HEK293 (cell line): ENCODE results near the gene CALML4.

Source experiments
- CTCF ChIA-PET: fragments of 350-600 bp; formaldehyde crosslinking; extraction: SDS; loops from one replicate; lab custom pipeline; 2021; ENCODE audit warnings: antibody characterized with exemption; lab: Yijun Ruan, JAX
- POLR2A ChIA-PET: fragments of 300-600 bp; formaldehyde crosslinking; extraction: SDS; loops from one replicate; lab custom pipeline; 2020; ENCODE audit warnings: antibody characterized with exemption, inconsistent platforms; lab: Yijun Ruan, JAX
- H3K27ac ChIP-seq: fragments of 200-500 bp; sonication (Bioruptor generic); 2 replicates; pipeline ENCODE4 v1.5.1; 2014; ENCODE audit warnings: low read depth, low read length, control low read depth, inconsistent platforms; ENCODE audit errors: extremely low read depth
- H3K36me3 ChIP-seq, 2 experiments: fragments of 200-500 bp in 1 of 2; sonication (Bioruptor generic) in 1 of 2; 1 replicate in 1 of 2; 2 replicates in 1 of 2; pipeline ENCODE4 v1.5.1; 2014 to 2017; ENCODE audit warnings: inconsistent platforms in 2 of 2, low read length in 2 of 2; ENCODE audit not compliant: control insufficient read depth in 2 of 2, insufficient read depth in 1 of 2
- H3K4me1 ChIP-seq: fragments of 200-500 bp; sonication (Bioruptor generic); 2 replicates; pipeline ENCODE4 v1.5.1; 2014; ENCODE audit warnings: mild to moderate bottlenecking, low read length, inconsistent platforms; ENCODE audit not compliant: control insufficient read depth, insufficient read depth
- H3K4me3 ChIP-seq: 2 replicates; pipeline ENCODE4 v1.5.1; 2011; ENCODE audit warnings: low read depth, mild to moderate bottlenecking, control low read depth, low read length, moderate library complexity
- H3K9me3 ChIP-seq: fragments of 200-500 bp; sonication (Bioruptor generic); 2 replicates; pipeline ENCODE4 v1.5.1; 2014; ENCODE audit warnings: low read depth, low read length, inconsistent platforms; ENCODE audit not compliant: control insufficient read depth, insufficient read depth
- IKZF3 ChIP-seq: fragments of 450-650 bp; IDR thresholded peaks from 2 replicates; pipeline ENCODE4 v1.5.0; 2018; ENCODE audit warnings: missing biosample characterization, mild to moderate bottlenecking, missing genetic modification characterization, moderate library complexity
- PRDM1 ChIP-seq: fragments of 450-650 bp; formaldehyde crosslinking; IDR thresholded peaks from 2 replicates; pipeline ENCODE4; 2016; ENCODE audit warnings: missing biosample characterization, missing genetic modification characterization
- WT1 ChIP-seq: fragments of 450-650 bp; formaldehyde crosslinking; IDR thresholded peaks from 2 replicates; pipeline ENCODE4 v1.5.1; 2016; ENCODE audit warnings: missing biosample characterization, missing genetic modification characterization
- ZFHX2 ChIP-seq: fragments of 450-650 bp; formaldehyde crosslinking; conservative IDR thresholded peaks from 2 replicates; pipeline ENCODE4 v1.5.1; 2016; ENCODE audit warnings: missing biosample characterization, missing genetic modification characterization
- ZIC2 ChIP-seq: fragments of 450-650 bp; formaldehyde crosslinking; IDR thresholded peaks from 2 replicates; pipeline ENCODE4 v1.5.1; 2016; ENCODE audit warnings: missing biosample characterization, missing genetic modification characterization
- ZNF138 ChIP-seq: fragments of 450-650 bp; formaldehyde crosslinking; IDR thresholded peaks from 2 replicates; pipeline ENCODE4 v1.5.1; 2016; ENCODE audit warnings: missing biosample characterization, missing genetic modification characterization, borderline replicate concordance
- ZNF214 ChIP-seq: fragments of 450-650 bp; formaldehyde crosslinking; IDR thresholded peaks from 2 replicates; pipeline ENCODE4 v1.5.1; 2017; ENCODE audit warnings: missing biosample characterization, mild to moderate bottlenecking, missing genetic modification characterization, borderline replicate concordance
- ZNF521 ChIP-seq: fragments of 450-650 bp; formaldehyde crosslinking; IDR thresholded peaks from 2 replicates; pipeline ENCODE4 v1.5.1; 2017; ENCODE audit warnings: missing biosample characterization, mild to moderate bottlenecking, missing genetic modification characterization
- ZNF585B ChIP-seq: fragments of 450-650 bp; formaldehyde crosslinking; IDR thresholded peaks from 2 replicates; pipeline ENCODE4 v1.5.1; 2016; ENCODE audit warnings: missing biosample characterization, missing genetic modification characterization
- ZNF600 ChIP-seq: fragments of 450-650 bp; formaldehyde crosslinking; IDR thresholded peaks from 2 replicates; pipeline ENCODE4 v1.5.1; 2016; ENCODE audit warnings: missing biosample characterization, missing genetic modification characterization
- ZNF707 ChIP-seq: fragments of 450-650 bp; formaldehyde crosslinking; IDR thresholded peaks from 2 replicates; pipeline ENCODE4 v1.5.1; 2016; ENCODE audit warnings: missing biosample characterization, missing genetic modification characterization
- ZNF747 ChIP-seq: fragments of 450-650 bp; formaldehyde crosslinking; IDR thresholded peaks from 2 replicates; pipeline ENCODE4 v1.5.1; 2016; ENCODE audit warnings: missing biosample characterization, missing genetic modification characterization
- ZNF76 ChIP-seq: fragments of 450-650 bp; formaldehyde crosslinking; IDR thresholded peaks from 2 replicates; pipeline ENCODE4; 2016; ENCODE audit warnings: low read depth, missing biosample characterization, missing genetic modification characterization, borderline replicate concordance
- TF ChIP-seq, protein P1 (sequence below): fragments of 450-650 bp; formaldehyde crosslinking; conservative IDR thresholded peaks from 2 replicates; pipeline ENCODE4 v1.5.1; 2016; ENCODE audit warnings: low read depth, missing biosample characterization, missing genetic modification characterization
- TF ChIP-seq, protein P2 (sequence below): fragments of 450-650 bp; formaldehyde crosslinking; IDR thresholded peaks from 2 replicates; pipeline ENCODE4 v1.5.1; 2016; ENCODE audit warnings: missing biosample characterization, missing genetic modification characterization
- TF ChIP-seq, protein P3 (sequence below): fragments of 450-650 bp; formaldehyde crosslinking; IDR thresholded peaks from 2 replicates; pipeline ENCODE4 v1.5.1; 2016; ENCODE audit warnings: missing biosample characterization, missing genetic modification characterization

CALML4 gene

DNA sequence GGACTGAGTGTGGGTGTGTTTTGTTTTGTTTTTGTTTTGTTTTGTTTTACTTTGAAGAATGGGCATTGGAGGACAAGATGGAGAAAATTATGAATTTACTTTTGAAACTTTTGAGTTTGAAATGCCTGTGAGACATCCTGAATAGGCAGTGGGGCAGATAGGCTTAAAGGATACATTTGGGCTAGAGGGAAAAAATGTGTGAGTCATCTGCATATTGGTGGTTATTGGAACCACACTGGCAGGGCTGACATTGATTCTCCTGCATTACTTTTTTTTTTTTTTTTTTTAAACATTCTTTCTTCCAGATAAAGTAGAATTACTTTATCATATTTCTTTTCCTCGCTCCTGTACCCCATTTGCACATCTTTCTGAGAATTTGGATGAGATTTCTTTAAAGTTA is 56.1 kb downstream of the CALML4 start:
- ChIA-PET POLR2A (no interaction called here), CTCF (interaction anchor here (0.6 kb wide), 1 partner anchor 444 kb away, joined by 5 read pairs; no protein-coding TSS in a partner anchor)
- no peak overlapping the region for H3K27ac ChIP-seq
- no peak overlapping the region for H3K4me3 ChIP-seq
- H3K36me3 ChIP-seq = peaks cover 9 to 17% of the 10 kb centered on the region in 2 experiments
- TF ChIP-seq ZNF747 (tag by site-specific recombination) (no peak), ZNF585B (tag by site-specific recombination) (no peak), ZNF600 (tag by site-specific recombination) (no peak), ZIC2 (tag by site-specific recombination) (no peak), PRDM1 (tag by site-specific recombination) (0 out of 2 replicates have a peak, but pooled peaks have one; percentile 1), ZNF214 (tag by site-specific recombination) (no peak), ZNF76 (tag by site-specific recombination) (no peak), ZNF138 (no peak), ZNF707 (tag by site-specific recombination) (no peak), WT1 (no peak), IKZF3 (tag by site-specific recombination) (no peak)
- TF ChIP-seq, protein P1, sequence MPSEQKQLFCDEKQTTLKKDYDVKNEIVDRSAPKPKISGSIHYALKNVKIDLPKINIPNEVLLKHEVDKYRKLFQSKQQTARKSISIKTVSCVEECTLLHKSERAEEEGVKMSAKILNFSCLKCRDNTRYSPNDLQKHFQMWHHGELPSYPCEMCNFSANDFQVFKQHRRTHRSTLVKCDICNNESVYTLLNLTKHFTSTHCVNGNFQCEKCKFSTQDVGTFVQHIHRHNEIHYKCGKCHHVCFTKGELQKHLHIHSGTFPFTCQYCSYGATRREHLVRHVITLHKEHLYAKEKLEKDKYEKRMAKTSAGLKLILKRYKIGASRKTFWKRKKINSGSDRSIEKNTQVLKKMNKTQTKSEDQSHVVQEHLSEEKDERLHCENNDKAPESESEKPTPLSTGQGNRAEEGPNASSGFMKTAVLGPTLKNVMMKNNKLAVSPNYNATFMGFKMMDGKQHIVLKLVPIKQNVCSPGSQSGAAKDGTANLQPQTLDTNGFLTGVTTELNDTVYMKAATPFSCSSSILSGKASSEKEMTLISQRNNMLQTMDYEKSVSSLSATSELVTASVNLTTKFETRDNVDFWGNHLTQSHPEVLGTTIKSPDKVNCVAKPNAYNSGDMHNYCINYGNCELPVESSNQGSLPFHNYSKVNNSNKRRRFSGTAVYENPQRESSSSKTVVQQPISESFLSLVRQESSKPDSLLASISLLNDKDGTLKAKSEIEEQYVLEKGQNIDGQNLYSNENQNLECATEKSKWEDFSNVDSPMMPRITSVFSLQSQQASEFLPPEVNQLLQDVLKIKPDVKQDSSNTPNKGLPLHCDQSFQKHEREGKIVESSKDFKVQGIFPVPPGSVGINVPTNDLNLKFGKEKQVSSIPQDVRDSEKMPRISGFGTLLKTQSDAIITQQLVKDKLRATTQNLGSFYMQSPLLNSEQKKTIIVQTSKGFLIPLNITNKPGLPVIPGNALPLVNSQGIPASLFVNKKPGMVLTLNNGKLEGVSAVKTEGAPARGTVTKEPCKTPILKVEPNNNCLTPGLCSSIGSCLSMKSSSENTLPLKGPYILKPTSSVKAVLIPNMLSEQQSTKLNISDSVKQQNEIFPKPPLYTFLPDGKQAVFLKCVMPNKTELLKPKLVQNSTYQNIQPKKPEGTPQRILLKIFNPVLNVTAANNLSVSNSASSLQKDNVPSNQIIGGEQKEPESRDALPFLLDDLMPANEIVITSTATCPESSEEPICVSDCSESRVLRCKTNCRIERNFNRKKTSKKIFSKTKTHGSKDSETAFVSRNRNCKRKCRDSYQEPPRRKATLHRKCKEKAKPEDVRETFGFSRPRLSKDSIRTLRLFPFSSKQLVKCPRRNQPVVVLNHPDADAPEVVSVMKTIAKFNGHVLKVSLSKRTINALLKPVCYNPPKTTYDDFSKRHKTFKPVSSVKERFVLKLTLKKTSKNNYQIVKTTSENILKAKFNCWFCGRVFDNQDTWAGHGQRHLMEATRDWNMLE (tag by site-specific recombination) = no peak
- TF ChIP-seq, protein P2, sequence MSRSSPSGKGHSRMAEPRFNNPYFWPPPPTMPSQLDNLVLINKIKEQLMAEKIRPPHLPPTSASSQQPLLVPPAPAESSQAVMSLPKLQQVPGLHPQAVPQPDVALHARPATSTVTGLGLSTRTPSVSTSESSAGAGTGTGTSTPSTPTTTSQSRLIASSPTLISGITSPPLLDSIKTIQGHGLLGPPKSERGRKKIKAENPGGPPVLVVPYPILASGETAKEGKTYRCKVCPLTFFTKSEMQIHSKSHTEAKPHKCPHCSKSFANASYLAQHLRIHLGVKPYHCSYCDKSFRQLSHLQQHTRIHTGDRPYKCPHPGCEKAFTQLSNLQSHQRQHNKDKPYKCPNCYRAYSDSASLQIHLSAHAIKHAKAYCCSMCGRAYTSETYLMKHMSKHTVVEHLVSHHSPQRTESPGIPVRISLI = peak; percentile 58
- H3K4me1 ChIP-seq = no peaks in the 10 kb centered on the region
- H3K9me3 ChIP-seq = no peaks in the 10 kb centered on the region

DNA sequence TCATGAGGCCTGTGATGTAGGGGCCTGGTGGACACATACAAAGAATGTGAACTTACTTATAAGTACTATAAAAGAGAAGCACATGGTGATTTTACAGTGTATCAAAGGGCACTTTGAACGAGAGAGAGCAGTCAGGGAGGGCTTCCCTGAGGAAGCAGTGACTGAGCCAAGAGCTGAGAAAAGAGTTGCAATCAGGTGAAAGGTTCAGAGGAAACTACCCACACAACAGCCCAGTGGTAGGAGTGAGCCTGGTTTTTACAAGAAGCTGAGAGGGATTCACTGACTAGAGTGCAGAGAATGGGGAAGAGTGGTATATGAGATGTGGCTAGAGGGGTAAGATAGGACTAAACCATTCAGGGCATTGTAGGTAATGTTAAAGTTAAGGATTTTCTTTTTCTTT is 57.1 kb downstream of the CALML4 start:
- H3K4me3 ChIP-seq = no peak overlapping the region
- TF ChIP-seq ZFHX2 (tag by site-specific recombination) (peak; percentile 28; the same call in 1 of the 2 replicates), ZNF521 (tag by site-specific recombination) (no peak)
- TF ChIP-seq, protein P3, sequence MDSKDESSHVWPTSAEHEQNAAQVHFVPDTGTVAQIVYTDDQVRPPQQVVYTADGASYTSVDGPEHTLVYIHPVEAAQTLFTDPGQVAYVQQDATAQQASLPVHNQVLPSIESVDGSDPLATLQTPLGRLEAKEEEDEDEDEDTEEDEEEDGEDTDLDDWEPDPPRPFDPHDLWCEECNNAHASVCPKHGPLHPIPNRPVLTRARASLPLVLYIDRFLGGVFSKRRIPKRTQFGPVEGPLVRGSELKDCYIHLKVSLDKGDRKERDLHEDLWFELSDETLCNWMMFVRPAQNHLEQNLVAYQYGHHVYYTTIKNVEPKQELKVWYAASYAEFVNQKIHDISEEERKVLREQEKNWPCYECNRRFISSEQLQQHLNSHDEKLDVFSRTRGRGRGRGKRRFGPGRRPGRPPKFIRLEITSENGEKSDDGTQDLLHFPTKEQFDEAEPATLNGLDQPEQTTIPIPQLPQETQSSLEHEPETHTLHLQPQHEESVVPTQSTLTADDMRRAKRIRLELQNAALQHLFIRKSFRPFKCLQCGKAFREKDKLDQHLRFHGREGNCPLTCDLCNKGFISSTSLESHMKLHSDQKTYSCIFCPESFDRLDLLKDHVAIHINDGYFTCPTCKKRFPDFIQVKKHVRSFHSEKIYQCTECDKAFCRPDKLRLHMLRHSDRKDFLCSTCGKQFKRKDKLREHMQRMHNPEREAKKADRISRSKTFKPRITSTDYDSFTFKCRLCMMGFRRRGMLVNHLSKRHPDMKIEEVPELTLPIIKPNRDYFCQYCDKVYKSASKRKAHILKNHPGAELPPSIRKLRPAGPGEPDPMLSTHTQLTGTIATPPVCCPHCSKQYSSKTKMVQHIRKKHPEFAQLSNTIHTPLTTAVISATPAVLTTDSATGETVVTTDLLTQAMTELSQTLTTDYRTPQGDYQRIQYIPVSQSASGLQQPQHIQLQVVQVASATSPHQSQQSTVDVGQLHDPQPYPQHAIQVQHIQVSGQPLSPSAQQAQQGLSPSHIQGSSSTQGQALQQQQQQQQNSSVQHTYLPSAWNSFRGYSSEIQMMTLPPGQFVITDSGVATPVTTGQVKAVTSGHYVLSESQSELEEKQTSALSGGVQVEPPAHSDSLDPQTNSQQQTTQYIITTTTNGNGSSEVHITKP (tag by site-specific recombination) = peak; percentile 68
- TF ChIP-seq, all 188 proteins: peak for 2
- H3K36me3 ChIP-seq = peaks cover 9 to 17% of the 10 kb centered on the region in 2 experiments
- H3K9me3 ChIP-seq = no peaks in the 10 kb centered on the region
- no peak overlapping the region for H3K27ac ChIP-seq
- CTCF ChIA-PET = no interaction called here
- no peaks in the 10 kb centered on the region for H3K4me1 ChIP-seq
- POLR2A ChIA-PET = no interaction called here
